NT2/D1 (cell line): ENCODE results near the gene ALDH1B1.

Experiments used
- SUZ12 ChIP-seq: IDR thresholded peaks from 2 replicates; pipeline ENCODE4 v1.6.1; 2011; ENCODE audit not compliant: insufficient read length, insufficient read depth; ENCODE audit errors: extremely low read depth
- ZNF274 ChIP-seq: IDR thresholded peaks from 2 replicates; pipeline ENCODE4 v1.6.1; 2011; ENCODE audit warnings: mild to moderate bottlenecking, low read depth, low read length

- no peak for TF ChIP-seq SUZ12
- no peak for TF ChIP-seq ZNF274
Measured at GRCh38 chr9:38344566-38345324, 47.8 kb upstream of the ALDH1B1 start.
